Heart left ventricle (tissue), 13 donors: ENCODE data around the gene DCPS.

Experiments used
- POLR2A ChIP-seq, 2 donors: fragments of 450-650 bp; IDR thresholded peaks; one replicate each; pipeline ENCODE4 v1.6.1; 2017; ENCODE audit warnings: antibody characterized with exemption in 2 of 2, mild to moderate bottlenecking in 2 of 2, moderate library complexity in 2 of 2
- TF ChIP-seq, protein P1 (sequence below), 12 donors: fragments of 200-600 bp; sonication (generic) in 4 of 12; IDR thresholded peaks; one replicate each; pipeline versions ENCODE4 v1.5.0 to v1.8.0; 2018 to 2022; ENCODE audit warnings: antibody characterized with exemption in 12 of 12, mild to moderate bottlenecking in 5 of 12
- donor health status: ischemic (EF 13 %, LVEDD 7.1; RV severe dilation, severe dysfunction).
- donor health status: DM: no; HTN: yes; CAD: no.
- donor health status: DM: no; HTN: no; CAD: no.
- donor health status: ischemic (EF 25% LVEDD 6.9; RV normal size, moderate dysfunction).
- donor health status: ischemic (EF 25% LVEDD 5.7; RV mildly dilated, moderate dysfunction).
- donor health status: ischemic (EF 35%, LVEDD 5.7; RV mildly dilated, moderate dysfunction).
- donor health status: nonischemic (EF 11% LVEDD 7.7; RV severe dilation, severe dysfunction).
- donor health status: DM: yes; HTN: yes; CAD: no.
- donor health status: PGD.
- donor health status: ischemic (EF 29% LVEDD 5.4; RV normal size, mild dysfunction).
- donor health status: nonischemic (EF 23%, LVEDD 6.1; RV moderate dilation, normal function).

DNA sequence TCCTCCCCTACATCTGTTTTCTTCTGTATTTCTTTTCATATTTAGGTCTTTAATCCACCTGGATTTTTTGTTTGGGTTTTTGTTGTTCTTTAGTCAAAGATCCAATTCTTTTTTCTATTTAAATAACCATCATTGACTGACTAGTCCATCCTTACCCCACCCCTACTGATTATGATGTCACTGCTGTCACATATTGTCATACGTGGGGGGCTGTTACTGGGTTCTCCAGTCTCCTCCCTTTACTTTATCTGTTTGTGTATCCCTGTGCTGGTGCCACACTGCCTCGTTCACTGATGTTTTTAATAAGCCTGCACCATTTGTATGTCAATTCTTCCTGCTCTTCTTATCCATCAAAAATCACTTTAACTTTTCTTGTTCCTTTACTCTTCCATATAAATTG is 6.9 kb upstream of the DCPS start:
- no peak for TF ChIP-seq POLR2A (IDR thresholded peaks at IDR 0.05)
- TF ChIP-seq, protein P1, sequence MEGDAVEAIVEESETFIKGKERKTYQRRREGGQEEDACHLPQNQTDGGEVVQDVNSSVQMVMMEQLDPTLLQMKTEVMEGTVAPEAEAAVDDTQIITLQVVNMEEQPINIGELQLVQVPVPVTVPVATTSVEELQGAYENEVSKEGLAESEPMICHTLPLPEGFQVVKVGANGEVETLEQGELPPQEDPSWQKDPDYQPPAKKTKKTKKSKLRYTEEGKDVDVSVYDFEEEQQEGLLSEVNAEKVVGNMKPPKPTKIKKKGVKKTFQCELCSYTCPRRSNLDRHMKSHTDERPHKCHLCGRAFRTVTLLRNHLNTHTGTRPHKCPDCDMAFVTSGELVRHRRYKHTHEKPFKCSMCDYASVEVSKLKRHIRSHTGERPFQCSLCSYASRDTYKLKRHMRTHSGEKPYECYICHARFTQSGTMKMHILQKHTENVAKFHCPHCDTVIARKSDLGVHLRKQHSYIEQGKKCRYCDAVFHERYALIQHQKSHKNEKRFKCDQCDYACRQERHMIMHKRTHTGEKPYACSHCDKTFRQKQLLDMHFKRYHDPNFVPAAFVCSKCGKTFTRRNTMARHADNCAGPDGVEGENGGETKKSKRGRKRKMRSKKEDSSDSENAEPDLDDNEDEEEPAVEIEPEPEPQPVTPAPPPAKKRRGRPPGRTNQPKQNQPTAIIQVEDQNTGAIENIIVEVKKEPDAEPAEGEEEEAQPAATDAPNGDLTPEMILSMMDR (IDR thresholded peaks at IDR 0.05), result no peak
